GM19025 (cell line): ENCODE results near the gene NEMF.
"Not testable (repeated sequence)": the region's sequence is repeated elsewhere in the genome, so short reads cannot be mapped to it uniquely, and the experiment has no call there.

ENCODE experiments used
- ATAC-seq: cut with Tn5 transposase; IDR thresholded peaks from one replicate; pipeline ENCODE4 v1.9.1; 2021; ENCODE audit warnings: mild to moderate bottlenecking, low read depth, moderate library complexity; ENCODE audit not compliant: unreplicated experiment

The NEMF gene

DNA sequence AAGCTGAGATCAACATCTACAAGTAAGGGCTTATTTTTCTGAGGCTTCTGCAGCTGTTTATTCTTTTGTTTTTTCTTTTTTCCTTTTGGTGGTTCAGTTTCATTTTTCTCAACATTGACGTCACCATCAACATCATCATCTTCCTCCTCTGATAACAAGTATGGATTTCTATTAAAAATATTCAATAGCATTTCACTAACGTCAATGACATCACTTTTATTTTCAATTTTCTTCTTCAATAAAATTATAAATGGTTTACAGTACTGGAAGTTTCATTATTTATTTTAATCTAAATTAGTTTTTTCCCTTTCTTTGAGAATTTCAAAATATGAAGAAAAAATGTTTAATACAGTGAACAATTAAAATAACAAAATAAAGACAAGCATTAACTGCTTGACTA, 23.9 kb downstream of the NEMF start:
- no peak for ATAC-seq

- no peak for ATAC-seq
These were observed 32.4 kb downstream of the NEMF start for GRCh38 chr14:49820176-49820575.

- no peak for ATAC-seq
These were observed 35.7 kb downstream of the NEMF start for GRCh38 chr14:49816844-49817243.

DNA sequence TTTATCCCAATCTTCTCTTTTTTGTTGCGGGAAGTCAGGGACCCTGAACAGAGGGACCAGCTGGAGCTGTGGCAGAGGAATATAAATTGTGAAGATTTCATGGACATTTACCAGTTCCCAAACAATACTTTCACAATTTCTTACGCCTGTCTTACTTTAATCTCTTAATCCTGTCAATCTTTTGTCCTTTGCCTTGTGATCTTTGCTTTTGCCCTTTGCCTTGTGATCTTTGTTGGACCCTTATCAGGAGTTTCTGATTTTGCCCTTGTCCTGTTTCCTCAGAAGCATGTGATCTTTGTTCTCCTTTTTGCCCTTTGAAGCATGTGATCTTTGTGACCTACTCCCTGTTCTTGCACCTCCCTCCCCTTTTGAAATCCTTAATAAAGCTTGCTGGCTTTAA, 36.5 kb downstream of the NEMF start:
- not testable (repeated sequence) for ATAC-seq

DNA sequence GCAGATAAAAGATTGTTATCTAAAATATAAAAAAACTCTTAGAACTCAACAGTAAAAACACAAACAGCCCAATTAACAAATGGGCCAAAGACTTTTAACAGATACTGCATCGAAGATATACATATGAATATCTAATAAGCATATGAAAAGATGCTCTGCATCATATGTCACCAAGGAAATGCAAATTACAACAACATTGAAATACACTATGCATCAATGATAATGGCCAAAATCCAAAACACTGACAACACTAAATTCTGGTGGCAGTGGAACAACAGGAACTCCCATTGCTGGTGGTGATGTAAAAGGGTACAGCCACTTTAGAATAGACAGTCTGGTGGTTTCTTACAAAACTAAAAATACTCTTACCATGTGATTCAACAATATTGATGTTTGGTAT, 43.8 kb downstream of the NEMF start:
- no peak for ATAC-seq

- ATAC-seq = no peak
These were observed 56.6 kb downstream of the NEMF start for GRCh38 chr14:49796025-49796424.

GRCh38 chr14:49792618-49793017, 60.0 kb downstream of the NEMF start:
- ATAC-seq = no peak

DNA sequence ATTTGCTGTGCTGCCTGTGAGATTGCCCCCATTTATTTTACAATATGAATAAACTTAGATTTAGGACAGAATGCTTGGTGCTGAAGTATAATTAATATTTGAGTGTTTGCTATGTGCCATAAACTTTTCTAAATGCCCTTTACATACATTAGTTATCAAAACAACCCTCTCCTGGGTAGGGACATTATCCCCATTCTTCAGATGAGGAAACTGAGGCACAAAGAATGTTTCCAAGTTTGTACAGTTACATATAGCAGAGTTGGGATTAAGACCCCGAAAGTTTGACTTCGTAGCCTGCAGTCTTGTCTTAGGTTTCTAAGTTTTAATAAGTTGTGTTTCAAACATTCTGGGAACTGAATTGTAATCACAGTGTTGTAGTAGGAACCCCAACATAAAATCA, 66.3 kb downstream of the NEMF start:
- ATAC-seq = no peak

- ATAC-seq = no peak
These were observed 69.1 kb downstream of the NEMF start for GRCh38 chr14:49783394-49784014.

GRCh38 chr14:49781040-49781439, 71.5 kb downstream of the NEMF start:
- not testable (repeated sequence) for ATAC-seq

GRCh38 chr14:49778421-49778820, 74.2 kb downstream of the NEMF start:
- ATAC-seq = no peak

GRCh38 chr14:49774106-49774505, 78.5 kb downstream of the NEMF start:
- ATAC-seq = no peak

DNA sequence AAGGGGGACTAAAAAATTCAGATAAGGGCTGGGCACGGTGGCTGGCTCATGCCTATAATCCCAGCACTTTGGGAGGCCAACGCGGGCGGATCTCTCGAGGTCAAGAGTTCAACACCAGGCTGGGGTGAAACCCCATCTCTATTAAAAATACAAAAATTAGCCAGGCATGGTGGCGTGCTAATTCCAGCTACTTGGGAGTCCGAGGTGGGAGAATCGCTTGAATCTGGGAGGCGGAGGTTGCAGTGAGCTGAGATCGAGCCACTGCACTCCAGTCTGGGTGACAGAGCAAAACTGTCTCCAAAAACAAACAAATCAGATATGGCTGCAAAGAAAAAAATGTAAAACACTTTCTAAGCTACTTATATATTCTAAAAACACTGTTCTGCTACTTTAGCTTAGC, 80.9 kb downstream of the NEMF start:
- not testable (repeated sequence) for ATAC-seq

- ATAC-seq = no peak
These were observed 82.3 kb downstream of the NEMF start for GRCh38 chr14:49770212-49770817.

DNA sequence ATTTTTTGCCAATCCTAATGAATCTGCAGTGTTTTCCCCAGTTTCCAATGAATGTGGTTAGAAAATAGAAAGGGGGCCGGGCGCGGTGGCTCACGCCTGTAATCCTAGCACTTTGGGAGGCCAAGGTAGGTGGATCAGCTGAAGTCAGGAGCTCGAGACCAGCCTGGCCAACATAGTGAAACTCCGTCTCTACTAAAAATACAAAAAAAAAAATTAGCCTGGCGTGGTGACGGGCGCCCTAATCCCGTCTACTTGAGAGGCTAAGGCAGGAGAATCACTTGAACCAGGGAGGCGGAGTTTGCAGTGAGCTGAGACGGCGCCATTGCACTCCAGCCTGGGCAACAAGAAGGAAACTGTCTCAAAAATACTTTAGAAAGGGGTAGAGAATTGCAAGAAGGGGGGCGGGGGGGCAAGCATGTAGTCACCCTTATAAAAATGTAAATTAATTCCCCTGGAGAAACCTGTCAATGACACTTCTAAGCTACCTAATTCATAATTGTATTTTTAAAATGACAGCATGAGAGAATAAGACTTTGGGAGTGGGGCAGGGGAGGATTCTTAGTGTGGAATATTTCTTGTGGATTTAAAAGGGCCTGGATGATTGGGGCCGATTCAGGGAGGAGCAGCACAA, 82.9 kb downstream of the NEMF start:
- ATAC-seq = no peak

DNA sequence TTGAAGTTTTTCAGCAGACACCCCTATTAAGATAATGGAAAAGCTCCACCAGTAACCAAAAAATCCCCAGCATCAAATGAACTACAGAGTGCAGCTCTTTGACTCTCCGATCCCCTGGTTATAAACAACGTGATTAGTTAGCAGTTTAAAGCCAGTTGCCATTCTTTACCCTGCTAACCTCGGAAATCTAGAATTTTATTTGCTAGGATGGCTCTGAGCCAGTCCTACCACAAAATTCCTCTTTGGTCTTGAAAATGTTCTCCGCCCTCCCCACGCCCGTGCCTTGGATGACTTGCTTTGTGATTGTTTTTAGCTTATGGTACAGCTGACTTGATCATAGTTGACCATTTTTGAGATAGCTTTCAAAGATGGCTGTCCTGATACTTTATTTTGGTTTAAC, 83.4 kb downstream of the NEMF start:
- no peak for ATAC-seq

DNA sequence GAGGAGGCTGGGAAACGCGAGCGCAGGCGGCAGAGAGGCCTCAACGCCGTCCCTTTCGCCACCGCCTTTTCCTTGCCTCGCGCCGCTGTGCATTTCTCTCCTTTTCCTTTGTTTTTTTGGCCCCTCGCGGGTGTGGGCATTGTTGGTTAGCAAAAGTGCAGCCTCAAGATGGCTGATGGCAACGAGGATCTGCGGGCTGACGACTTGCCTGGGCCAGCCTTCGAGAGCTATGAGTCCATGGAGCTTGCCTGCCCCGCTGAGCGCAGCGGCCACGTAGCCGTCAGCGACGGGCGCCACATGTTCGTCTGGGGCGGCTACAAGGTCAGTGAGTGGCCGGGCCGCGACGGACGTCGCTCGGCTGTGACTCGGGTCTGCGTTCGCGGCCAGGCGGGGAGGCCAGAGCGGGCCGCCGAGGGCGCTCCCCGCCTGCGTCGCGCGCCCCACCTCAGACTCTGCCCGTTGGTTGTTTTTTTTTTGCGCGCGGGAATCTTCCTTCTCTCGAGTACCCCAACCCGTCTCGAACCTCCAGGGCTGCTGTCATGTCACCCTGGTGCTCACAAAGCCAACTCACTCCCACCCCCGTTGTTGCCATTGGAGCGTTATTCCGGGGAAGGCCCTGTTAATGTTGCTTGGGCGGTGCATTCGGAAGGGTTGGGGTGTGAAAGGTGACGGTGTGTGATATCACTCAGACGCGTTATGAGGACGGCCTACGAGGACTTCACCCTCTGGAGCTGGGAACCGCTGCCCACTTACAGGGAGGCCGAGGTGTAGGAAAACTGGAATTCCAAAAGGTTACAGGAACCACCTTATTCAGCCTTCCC, 84.1 kb downstream of the NEMF start:
- peak; percentile 6 for ATAC-seq

DNA sequence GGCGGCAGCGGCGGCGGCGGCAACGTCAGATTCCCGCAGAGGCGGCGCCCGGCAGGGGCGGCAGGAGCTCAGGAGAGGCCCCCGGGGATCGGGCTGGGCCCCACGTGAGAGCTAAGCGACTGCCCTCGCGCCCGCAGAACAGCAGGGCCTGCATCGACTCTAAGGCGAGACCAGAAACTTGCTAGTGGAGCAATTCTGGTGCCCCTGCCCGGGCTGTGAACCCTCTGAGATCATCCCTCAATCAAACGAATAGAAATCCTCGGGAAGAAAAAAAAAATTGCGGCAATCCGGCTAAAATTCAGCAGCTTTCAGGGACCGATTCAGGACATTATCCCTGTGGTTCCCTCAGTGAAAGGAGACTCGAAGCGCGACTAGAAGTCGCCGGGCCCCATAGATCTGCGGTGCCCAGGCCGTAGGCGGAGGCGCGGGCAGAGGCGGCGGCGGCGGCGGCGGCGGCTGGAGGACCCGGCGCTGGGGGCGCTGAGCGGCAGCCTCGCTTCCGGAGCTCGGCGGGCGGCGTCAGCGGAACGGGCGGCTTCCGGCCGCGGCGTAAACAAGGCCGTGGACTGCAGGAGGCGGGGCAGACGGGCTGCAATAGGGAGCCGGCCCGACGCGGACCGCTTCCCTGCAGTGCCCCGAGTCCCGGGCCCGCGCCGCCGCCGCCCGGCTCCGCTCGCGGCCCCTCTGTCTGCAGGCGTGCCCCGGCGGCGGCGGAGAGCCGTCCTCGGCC, 84.9 kb downstream of the NEMF start, which contains the start of gene KLHDC2:
Gene KLHDC2, plus strand, starts transcription at position 583 of the 730 bp plus-strand sequence. CDS start 316 bp downstream, outside the sequence.
- peak; percentile 92 for ATAC-seq

DNA sequence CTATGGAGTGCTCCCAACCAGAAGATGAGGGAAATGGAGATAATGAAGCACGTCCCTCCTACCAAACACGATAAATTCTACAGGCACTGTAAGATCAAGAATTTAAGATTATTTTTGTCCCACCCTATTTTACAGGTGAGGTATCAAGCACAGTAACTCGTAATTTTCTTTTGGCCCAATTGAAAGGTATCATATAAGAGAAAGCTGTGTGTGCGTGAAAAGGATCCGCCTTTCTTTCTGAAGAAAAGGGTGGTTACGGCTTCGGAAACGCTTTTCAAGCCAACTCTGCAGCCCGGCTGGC, 85.4 kb downstream of the NEMF start:
- ATAC-seq = no peak

- no peak for ATAC-seq
These were observed 85.7 kb downstream of the NEMF start for GRCh38 chr14:49766839-49767238.
